Gastroesophageal sphincter (tissue), 4 donors: Measurements from ENCODE around the gene LRRC8B. TPM values are rescaled to one million over a fixed set of nuclear protein-coding genes. Genes with fewer than 3 reads are reported as not detected.

Experiments used
- ATAC-seq: fragments of 150-250 bp; one replicate; pipeline ENCODE4 v1.9.1; 2016; ENCODE audit warnings: mild to moderate bottlenecking, moderate library complexity
- H3K27ac ChIP-seq, 4 donors: fragments of 200-600 bp; sonication (generic) in 3 of 4; 1 replicate in 3 of 4; 2 replicates in 1 of 4; pipeline ENCODE4 v1.5.1; 2016 to 2019
- H3K27me3 ChIP-seq: fragments of 200-600 bp; sonication (generic); one replicate; pipeline ENCODE4 v1.5.1; 2019
- H3K36me3 ChIP-seq, 2 donors: fragments of 200-600 bp; sonication (generic); one replicate each; pipeline ENCODE4 v1.5.1; 2019; ENCODE audit warnings: control low read depth in 1 of 2
- H3K4me1 ChIP-seq, 3 donors: fragments of 200-600 bp; sonication (generic); 1 replicate in 2 of 3; 2 replicates in 1 of 3; pipeline ENCODE4 v1.5.1; 2016 to 2019; ENCODE audit warnings: control low read depth in 2 of 3
- H3K4me3 ChIP-seq, 2 donors: fragments of 200-600 bp; sonication (generic); one replicate each; pipeline ENCODE4 v1.5.1; 2019; ENCODE audit warnings: mild to moderate bottlenecking in 1 of 2, moderate library complexity in 1 of 2
- H3K9me3 ChIP-seq, 3 donors: fragments of 200-600 bp; sonication (generic); one replicate each; pipeline ENCODE4 v1.5.1; 2017 to 2019; ENCODE audit warnings: control low read depth in 2 of 3
- EP300 ChIP-seq: sonication (generic); formaldehyde crosslinking; IDR thresholded peaks from one replicate; pipeline ENCODE4 v1.6.1; 2017; ENCODE audit warnings: antibody characterized with exemption, mild to moderate bottlenecking
- POLR2A ChIP-seq, 2 donors: fragments of 450-650 bp; IDR thresholded peaks; one replicate each; pipeline ENCODE4 v1.6.1; 2017; ENCODE audit warnings: antibody characterized with exemption in 2 of 2, mild to moderate bottlenecking in 2 of 2, moderate library complexity in 1 of 2
- POLR2AphosphoS5 ChIP-seq: sonication (generic); formaldehyde crosslinking; IDR thresholded peaks from one replicate; pipeline ENCODE4 v1.6.1; 2017; ENCODE audit warnings: antibody characterized with exemption
- WGBS, 2 donors: methylation state at CpG; one replicate each; pipeline ENCODE4 v1.1.5; 2018; ENCODE audit warnings: low coverage in 1 of 2; 5-methylcytosine and 5-hydroxymethylcytosine counted together
- total RNA-seq, 4 donors: library from RNA; depleted of rRNA; stranded (reverse); fragments of >200 nt; gene quantifications; one replicate each; pipeline ENCODE4 v1.1.0, GENCODE V29; 2016
- TF ChIP-seq, protein P1 (sequence below), 4 experiments: fragments of 200-600 bp in 2 of 4; fragments of 450-650 bp in 2 of 4; sonication (generic) in 1 of 4; IDR thresholded peaks; one replicate each; pipeline ENCODE4 v1.5.1; 2017 to 2019; ENCODE audit warnings: antibody characterized with exemption in 4 of 4, mild to moderate bottlenecking in 2 of 4, moderate library complexity in 2 of 4

The LRRC8B gene
- total RNA-seq, 4 donors from 2014 or later, result 3.5 to 6.9 (median 5.0) TPM

DNA sequence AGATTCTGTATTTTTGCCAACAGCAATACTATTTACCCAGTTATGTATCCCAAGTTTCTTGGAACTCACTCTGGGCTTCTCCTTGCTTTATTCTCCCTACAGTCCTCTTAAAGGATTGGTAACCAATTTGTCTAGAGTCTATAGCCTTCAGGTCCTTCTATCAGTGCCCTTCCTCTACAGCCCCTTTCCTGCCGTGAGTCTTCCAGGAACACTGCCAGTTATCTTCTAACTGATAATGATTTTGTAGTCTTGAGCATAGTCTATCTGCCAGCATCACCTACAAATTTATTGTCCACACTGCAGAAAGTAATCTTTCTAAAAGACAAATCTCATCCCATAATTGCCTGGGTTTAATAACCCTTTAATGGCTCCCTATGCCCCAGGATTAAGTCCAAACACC, 8.2 kb downstream of the LRRC8B start:
- Histone ChIP-seq H3K9me3 (no peaks in the 10 kb centered on the region), H3K27ac (no peak overlapping the region), H3K36me3 (no peaks in the 10 kb centered on the region), H3K4me1 (peaks cover 0 to 4% (median 0%) of the 10 kb centered on the region in 3 donors), H3K4me3 (no peak overlapping the region), H3K27me3 (no peaks in the 10 kb centered on the region)
- 83 to 100% methylated on average over 1 of the region's 1 CpG for WGBS, 2 donors
- no peak for TF ChIP-seq POLR2AphosphoS5
- TF ChIP-seq POLR2A (IDR thresholded peaks at IDR 0.05), result no peak
- no peak for TF ChIP-seq EP300
- TF ChIP-seq, protein P1, sequence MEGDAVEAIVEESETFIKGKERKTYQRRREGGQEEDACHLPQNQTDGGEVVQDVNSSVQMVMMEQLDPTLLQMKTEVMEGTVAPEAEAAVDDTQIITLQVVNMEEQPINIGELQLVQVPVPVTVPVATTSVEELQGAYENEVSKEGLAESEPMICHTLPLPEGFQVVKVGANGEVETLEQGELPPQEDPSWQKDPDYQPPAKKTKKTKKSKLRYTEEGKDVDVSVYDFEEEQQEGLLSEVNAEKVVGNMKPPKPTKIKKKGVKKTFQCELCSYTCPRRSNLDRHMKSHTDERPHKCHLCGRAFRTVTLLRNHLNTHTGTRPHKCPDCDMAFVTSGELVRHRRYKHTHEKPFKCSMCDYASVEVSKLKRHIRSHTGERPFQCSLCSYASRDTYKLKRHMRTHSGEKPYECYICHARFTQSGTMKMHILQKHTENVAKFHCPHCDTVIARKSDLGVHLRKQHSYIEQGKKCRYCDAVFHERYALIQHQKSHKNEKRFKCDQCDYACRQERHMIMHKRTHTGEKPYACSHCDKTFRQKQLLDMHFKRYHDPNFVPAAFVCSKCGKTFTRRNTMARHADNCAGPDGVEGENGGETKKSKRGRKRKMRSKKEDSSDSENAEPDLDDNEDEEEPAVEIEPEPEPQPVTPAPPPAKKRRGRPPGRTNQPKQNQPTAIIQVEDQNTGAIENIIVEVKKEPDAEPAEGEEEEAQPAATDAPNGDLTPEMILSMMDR (IDR thresholded peaks at IDR 0.05), result no peak
- ATAC-seq, result no peak

DNA sequence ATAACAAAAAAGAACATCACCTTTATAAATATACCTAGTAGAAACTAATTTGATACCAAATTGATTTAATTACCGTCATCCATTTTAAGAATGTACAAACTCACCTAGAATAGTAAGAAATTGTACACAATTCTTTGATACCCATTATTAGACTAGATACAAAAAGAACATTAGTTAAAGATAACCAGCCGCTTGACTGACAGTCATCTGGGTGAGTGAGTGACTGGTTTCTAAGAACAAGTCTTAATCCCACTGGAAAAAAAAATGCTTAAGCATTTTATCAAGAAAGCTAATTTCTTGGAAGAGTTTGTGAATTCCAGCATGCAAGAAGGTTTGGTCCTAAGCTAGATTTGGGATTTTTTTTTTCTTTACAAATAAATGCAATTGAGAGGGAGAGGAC, 10.9 kb downstream of the LRRC8B start:
- H3K9me3 ChIP-seq, result no peaks in the 10 kb centered on the region
- no peaks in the 10 kb centered on the region for H3K4me1 ChIP-seq
- no peak for TF ChIP-seq POLR2A (IDR thresholded peaks at IDR 0.05)
- TF ChIP-seq, protein P1 (IDR thresholded peaks at IDR 0.05), result no peak
- no peak for TF ChIP-seq POLR2AphosphoS5
- no peak for TF ChIP-seq EP300
- no peaks in the 10 kb centered on the region for H3K36me3 ChIP-seq
- H3K4me3 ChIP-seq, result no peak overlapping the region
- no peak for ATAC-seq
- H3K27me3 ChIP-seq, result no peaks in the 10 kb centered on the region
- 92 to 100% methylated on average over 2 of the region's 2 CpGs for WGBS, 2 donors
- H3K27ac ChIP-seq, result no peak overlapping the region

DNA sequence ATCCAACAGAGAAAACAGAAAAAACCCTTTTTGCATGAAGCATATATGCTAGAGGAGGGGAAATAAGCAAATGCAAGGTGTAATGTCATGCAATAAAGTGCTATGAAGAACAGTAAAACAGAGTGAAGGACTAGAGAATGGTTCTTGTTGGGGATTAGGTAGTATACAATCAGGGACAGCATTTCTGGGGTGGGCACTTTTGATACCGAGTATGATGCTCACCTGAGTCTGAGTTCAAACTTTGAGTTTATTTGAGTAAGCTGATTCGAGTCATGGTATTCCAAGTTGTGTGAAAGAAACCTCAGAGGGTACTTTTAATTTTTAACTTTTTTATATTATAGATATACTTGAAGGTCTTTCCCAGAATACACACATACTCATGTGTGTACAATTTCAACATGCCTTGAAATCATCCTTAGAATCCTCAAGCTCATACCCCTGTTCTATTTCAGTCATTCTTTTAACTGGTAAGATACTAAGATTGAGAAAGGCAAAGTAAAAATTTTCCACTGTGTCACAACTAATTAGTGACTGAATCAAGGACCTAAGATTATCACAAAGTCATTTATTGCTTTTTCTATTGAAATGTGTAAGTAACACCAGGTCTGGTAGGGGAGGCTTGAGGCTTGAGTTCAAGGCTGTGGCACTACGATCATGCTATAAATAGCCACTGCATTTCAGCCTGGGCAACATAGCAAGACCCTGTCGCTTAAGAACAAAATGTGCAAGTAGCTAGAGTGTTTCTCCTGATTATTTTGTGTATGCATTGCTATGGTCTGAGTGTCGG, 12.1 kb downstream of the LRRC8B start:
- no peaks in the 10 kb centered on the region for H3K27me3 ChIP-seq
- TF ChIP-seq POLR2A (IDR thresholded peaks at IDR 0.05) (no peak), EP300 (no peak), POLR2AphosphoS5 (no peak)
- TF ChIP-seq, protein P1 (IDR thresholded peaks at IDR 0.05), result no peak
- WGBS, 2 donors, result 96 to 99% methylated on average over 4 to 5 of the region's 5 CpGs
- H3K4me3 ChIP-seq, result no peak overlapping the region
- no peak overlapping the region for H3K27ac ChIP-seq
- H3K4me1 ChIP-seq, result no peaks in the 10 kb centered on the region
- H3K36me3 ChIP-seq, result no peaks in the 10 kb centered on the region
- H3K9me3 ChIP-seq, result no peaks in the 10 kb centered on the region
- no peak for ATAC-seq

DNA sequence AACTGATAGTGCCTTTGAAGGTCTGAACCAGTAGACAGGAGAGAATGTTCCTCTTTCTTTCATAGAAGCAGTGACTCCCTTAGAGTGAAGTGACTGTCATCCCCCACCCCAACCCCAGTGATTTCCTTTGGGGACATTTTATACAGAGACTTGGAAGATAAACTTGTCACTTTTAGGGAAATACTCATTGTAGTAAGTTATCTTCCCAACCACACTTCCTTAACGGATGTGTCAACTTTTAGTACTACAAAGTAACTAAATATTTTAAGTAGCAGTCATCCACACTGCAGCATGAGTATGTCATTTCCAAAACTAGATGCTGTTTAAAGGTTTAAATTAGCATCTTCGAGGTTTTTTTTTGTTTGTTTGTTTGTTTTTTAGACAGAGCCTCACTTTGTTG, 13.7 kb downstream of the LRRC8B start:
- Histone ChIP-seq H3K9me3 (no peaks in the 10 kb centered on the region), H3K27me3 (no peaks in the 10 kb centered on the region), H3K4me3 (no peak overlapping the region), H3K36me3 (no peaks in the 10 kb centered on the region), H3K27ac (no peak overlapping the region), H3K4me1 (no peaks in the 10 kb centered on the region)
- no peak for ATAC-seq
- no peak for TF ChIP-seq EP300
- TF ChIP-seq, protein P1 (IDR thresholded peaks at IDR 0.05), result no peak
- no peak for TF ChIP-seq POLR2AphosphoS5
- TF ChIP-seq POLR2A (IDR thresholded peaks at IDR 0.05), result no peak
- WGBS, 2 donors, result 63 to 73% methylated on average over 2 of the region's 2 CpGs

DNA sequence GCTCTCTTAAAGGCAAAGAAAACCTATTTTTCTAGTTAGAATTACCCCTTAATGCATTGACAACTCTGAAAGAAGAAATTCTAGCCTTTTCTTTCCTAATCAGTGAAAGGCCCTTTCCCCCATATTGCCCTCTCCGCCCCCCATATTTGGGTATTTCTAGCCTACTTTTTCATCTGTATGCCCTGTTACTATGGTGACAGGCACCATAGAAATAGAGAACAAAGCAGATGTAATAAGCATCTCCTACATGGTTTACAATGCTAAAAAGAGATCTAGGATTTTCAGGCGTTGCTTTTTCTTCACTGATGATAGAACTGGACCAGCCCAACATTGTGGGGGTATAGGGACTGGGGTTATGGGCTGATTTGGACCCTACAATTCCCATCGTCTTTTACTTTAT, 14.5 kb downstream of the LRRC8B start:
- no peak overlapping the region for H3K27ac ChIP-seq
- no peaks in the 10 kb centered on the region for H3K9me3 ChIP-seq
- H3K4me1 ChIP-seq, result peaks cover 0 to 1% (median 0%) of the 10 kb centered on the region in 3 donors
- no peak for ATAC-seq
- no peak overlapping the region for H3K4me3 ChIP-seq
- no peaks in the 10 kb centered on the region for H3K27me3 ChIP-seq
- 88 to 93% methylated on average over 1 to 3 of the region's 3 CpGs for WGBS, 2 donors
- TF ChIP-seq EP300, result no peak
- TF ChIP-seq, protein P1 (IDR thresholded peaks at IDR 0.05), result no peak
- no peak for TF ChIP-seq POLR2A (IDR thresholded peaks at IDR 0.05)
- no peak for TF ChIP-seq POLR2AphosphoS5
- no peaks in the 10 kb centered on the region for H3K36me3 ChIP-seq
